A673 (cell line): Measurements from ENCODE around the gene TCHHL1.

Experiments used
- CTCF ChIP-seq: fragments of 300-800, 200-600 bp; sonication (generic); conservative IDR thresholded peaks from 2 replicates; pipeline ENCODE4 v1.5.1; 2017; ENCODE audit warnings: low read depth, mild to moderate bottlenecking, antibody characterized with exemption, low read length, moderate library complexity, mixed read lengths
- EZH2 ChIP-seq: fragments of 200-600 bp; sonication (generic); IDR thresholded peaks from 2 replicates; pipeline ENCODE4 v1.6.1; 2017; ENCODE audit warnings: borderline replicate concordance, low read depth, mild to moderate bottlenecking, mixed read lengths, antibody characterized with exemption, low read length; ENCODE audit not compliant: poor library complexity, severe bottlenecking

- TF ChIP-seq CTCF (no peak), EZH2 (no peak)
These were observed 26.9 kb downstream of the TCHHL1 start for GRCh38 chr1:152061952-152062351.
